ENCODE results near the gene RPN2. TPM values are rescaled to one million over a fixed set of nuclear protein-coding genes. Genes with fewer than 3 reads are reported as not detected.

The RPN2 gene
- total and polyA plus RNA-seq, 2 donors (not counting 1 experiment from before 2014, with no cell fraction given) = 262 to 414 TPM

DNA sequence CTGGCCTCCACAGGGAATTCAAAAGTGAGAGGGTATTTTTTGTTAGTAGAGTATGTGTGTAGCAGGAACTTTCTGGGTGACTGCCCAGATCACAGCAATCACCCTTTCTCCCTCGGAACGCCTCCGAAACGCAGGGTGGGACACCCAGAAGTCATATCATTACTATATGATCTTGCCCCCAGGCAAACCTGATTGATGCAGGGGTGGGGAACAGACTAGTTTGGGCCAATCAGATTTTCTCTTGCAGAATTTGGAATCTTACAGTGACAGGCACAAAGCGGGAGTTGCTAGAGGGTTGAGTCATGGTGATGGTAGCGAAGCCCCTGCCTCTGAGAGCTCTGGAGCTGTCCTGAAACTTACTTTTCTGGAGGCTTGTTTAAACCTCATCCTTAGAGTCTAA, 16.5 kb upstream of the RPN2 start:
- TF ChIP-seq EZH2 (IDR thresholded peaks at IDR 0.05; ENCODE audit: low read length, missing control alignments) (no peak), CTCF (conservative IDR thresholded peaks at IDR 0.05 in 1 of 2, IDR thresholded peaks at IDR 0.05 in 1 of 2; ENCODE audit: low read depth in 1 of 2, low read length in 2 of 2) (no peak)
- Histone ChIP-seq H3K9me3 (ENCODE audit: control insufficient read depth, insufficient read depth, low read depth, low read length) (no peaks in the 10 kb centered on the region), H3K4me3 (replicated peaks in 1 of 4; ENCODE audit: control extremely low read depth in 1 of 4, insufficient read depth in 1 of 4, low read depth in 3 of 4, low read length in 4 of 4) (no peak overlapping the region), H3K27ac (ENCODE audit: insufficient read depth, low read length) (no peak overlapping the region), H4K20me1 (ENCODE audit: control insufficient read depth, extremely low read depth, insufficient read depth, low read length) (no peaks in the 10 kb centered on the region), H3K4me2 (ENCODE audit: extremely low read depth, insufficient read depth, low read length) (no peak overlapping the region), H3K9ac (ENCODE audit: insufficient read depth, low read length) (no peak overlapping the region), H3K79me2 (ENCODE audit: control insufficient read depth, insufficient read depth, low read length) (no peaks in the 10 kb centered on the region), H3K4me1 (ENCODE audit: control insufficient read depth, extremely low read depth, insufficient read depth, low read length) (no peaks in the 10 kb centered on the region), H2AFZ (ENCODE audit: low read length) (no peak overlapping the region), H3K36me3 (ENCODE audit: control insufficient read depth, insufficient read depth, low read length) (no peaks in the 10 kb centered on the region), H3K27me3 (ENCODE audit: control insufficient read depth, insufficient read depth, low read length) (no peaks in the 10 kb centered on the region)
- no peak for DNase-seq (ENCODE audit: low read depth in 2 of 2)

DNA sequence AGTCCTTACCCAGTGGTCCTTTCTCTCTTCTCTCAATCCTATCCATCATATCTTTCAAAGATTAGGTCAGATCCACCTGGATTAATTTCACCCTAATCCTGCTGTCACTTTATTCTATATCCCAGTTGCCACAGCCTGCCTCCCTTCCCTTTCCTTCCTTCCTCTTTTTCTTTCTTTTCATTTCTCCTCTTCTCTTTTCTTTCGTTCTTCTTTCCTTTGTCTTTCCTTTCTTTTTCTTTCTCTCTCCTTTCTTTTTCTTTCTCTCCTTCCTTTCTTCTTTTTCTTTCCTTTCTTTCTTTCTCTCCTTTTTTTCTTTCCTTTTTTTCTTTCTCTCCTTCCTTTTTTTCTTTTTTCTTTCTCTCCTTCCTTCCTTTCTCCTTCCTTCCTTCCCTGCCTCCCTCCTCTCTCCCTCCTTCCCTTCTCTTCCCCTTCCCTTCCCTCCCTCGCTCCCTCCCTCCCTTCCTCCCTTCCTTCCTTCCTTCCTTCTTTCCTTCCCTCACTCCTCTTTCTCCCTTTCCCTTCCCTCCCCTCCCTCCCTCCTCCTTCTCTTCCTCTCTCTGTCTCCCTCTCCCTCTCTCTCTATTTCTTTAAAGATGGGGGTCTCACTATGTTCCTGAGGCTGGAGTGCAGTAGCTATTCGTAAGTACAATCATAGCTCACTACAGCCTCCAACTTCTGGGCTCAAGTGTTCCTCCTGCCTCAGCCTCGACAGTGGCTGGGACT, 15.1 kb upstream of the RPN2 start:
- DNase-seq (ENCODE audit: low read depth in 2 of 2) = no peak
- no peaks in the 10 kb centered on the region for H3K4me1 ChIP-seq (ENCODE audit: control insufficient read depth, extremely low read depth, insufficient read depth, low read length)

GRCh38 chr20:37165031-37165430, 14.1 kb upstream of the RPN2 start:
- Histone ChIP-seq H2AFZ (ENCODE audit: low read length) (no peak overlapping the region), H3K4me1 (ENCODE audit: control insufficient read depth, extremely low read depth, insufficient read depth, low read length) (no peaks in the 10 kb centered on the region), H3K4me2 (ENCODE audit: extremely low read depth, insufficient read depth, low read length) (no peak overlapping the region), H3K79me2 (ENCODE audit: control insufficient read depth, insufficient read depth, low read length) (no peaks in the 10 kb centered on the region), H3K9me3 (ENCODE audit: control insufficient read depth, insufficient read depth, low read depth, low read length) (no peaks in the 10 kb centered on the region), H3K27ac (ENCODE audit: insufficient read depth, low read length) (no peak overlapping the region), H3K27me3 (ENCODE audit: control insufficient read depth, insufficient read depth, low read length) (no peaks in the 10 kb centered on the region), H3K4me3 (replicated peaks in 1 of 4; ENCODE audit: control extremely low read depth in 1 of 4, insufficient read depth in 1 of 4, low read depth in 3 of 4, low read length in 4 of 4) (no peak overlapping the region), H3K36me3 (ENCODE audit: control insufficient read depth, insufficient read depth, low read length) (no peaks in the 10 kb centered on the region), H4K20me1 (ENCODE audit: control insufficient read depth, extremely low read depth, insufficient read depth, low read length) (no peaks in the 10 kb centered on the region), H3K9ac (ENCODE audit: insufficient read depth, low read length) (no peak overlapping the region)
- no peak for TF ChIP-seq CTCF (conservative IDR thresholded peaks at IDR 0.05 in 1 of 2, IDR thresholded peaks at IDR 0.05 in 1 of 2; ENCODE audit: low read depth in 1 of 2, low read length in 2 of 2)
- TF ChIP-seq EZH2 (IDR thresholded peaks at IDR 0.05; ENCODE audit: low read length, missing control alignments) = no peak
- no peak for DNase-seq (ENCODE audit: low read depth in 2 of 2)

More for the DNA sequence above, 15.1 kb upstream of the RPN2 start:
- H3K27ac ChIP-seq (ENCODE audit: insufficient read depth, low read length) = no peak overlapping the region
- no peak overlapping the region for H3K4me3 ChIP-seq (replicated peaks in 1 of 4; ENCODE audit: control extremely low read depth in 1 of 4, insufficient read depth in 1 of 4, low read depth in 3 of 4, low read length in 4 of 4)
- no peaks in the 10 kb centered on the region for H4K20me1 ChIP-seq (ENCODE audit: control insufficient read depth, extremely low read depth, insufficient read depth, low read length)
- H2AFZ ChIP-seq (ENCODE audit: low read length) = no peak overlapping the region
- H3K9me3 ChIP-seq (ENCODE audit: control insufficient read depth, insufficient read depth, low read depth, low read length) = no peaks in the 10 kb centered on the region
- H3K79me2 ChIP-seq (ENCODE audit: control insufficient read depth, insufficient read depth, low read length) = no peaks in the 10 kb centered on the region
- H3K4me2 ChIP-seq (ENCODE audit: extremely low read depth, insufficient read depth, low read length) = no peak overlapping the region
- no peak for TF ChIP-seq EZH2 (IDR thresholded peaks at IDR 0.05; ENCODE audit: low read length, missing control alignments)
- no peak for TF ChIP-seq CTCF (conservative IDR thresholded peaks at IDR 0.05 in 1 of 2, IDR thresholded peaks at IDR 0.05 in 1 of 2; ENCODE audit: low read depth in 1 of 2, low read length in 2 of 2)
- H3K27me3 ChIP-seq (ENCODE audit: control insufficient read depth, insufficient read depth, low read length) = no peaks in the 10 kb centered on the region
- no peaks in the 10 kb centered on the region for H3K36me3 ChIP-seq (ENCODE audit: control insufficient read depth, insufficient read depth, low read length)
- no peak overlapping the region for H3K9ac ChIP-seq (ENCODE audit: insufficient read depth, low read length)

All from fibroblast of lung (primary cell).